GM18868 (cell line): ENCODE data around the gene MYL12B.
A peak's percentile ranks its signal among the peaks of the same experiment; 100 is the strongest.
"Not testable (repeated sequence)": the region's sequence is repeated elsewhere in the genome, so short reads cannot be mapped to it uniquely, and the experiment has no call there.

Experiments
- ATAC-seq: cut with Tn5 transposase; IDR thresholded peaks from one replicate; pipeline ENCODE4 v1.9.1; 2021; ENCODE audit warnings: mild to moderate bottlenecking, moderate library complexity; ENCODE audit not compliant: unreplicated experiment

MYL12B gene

DNA sequence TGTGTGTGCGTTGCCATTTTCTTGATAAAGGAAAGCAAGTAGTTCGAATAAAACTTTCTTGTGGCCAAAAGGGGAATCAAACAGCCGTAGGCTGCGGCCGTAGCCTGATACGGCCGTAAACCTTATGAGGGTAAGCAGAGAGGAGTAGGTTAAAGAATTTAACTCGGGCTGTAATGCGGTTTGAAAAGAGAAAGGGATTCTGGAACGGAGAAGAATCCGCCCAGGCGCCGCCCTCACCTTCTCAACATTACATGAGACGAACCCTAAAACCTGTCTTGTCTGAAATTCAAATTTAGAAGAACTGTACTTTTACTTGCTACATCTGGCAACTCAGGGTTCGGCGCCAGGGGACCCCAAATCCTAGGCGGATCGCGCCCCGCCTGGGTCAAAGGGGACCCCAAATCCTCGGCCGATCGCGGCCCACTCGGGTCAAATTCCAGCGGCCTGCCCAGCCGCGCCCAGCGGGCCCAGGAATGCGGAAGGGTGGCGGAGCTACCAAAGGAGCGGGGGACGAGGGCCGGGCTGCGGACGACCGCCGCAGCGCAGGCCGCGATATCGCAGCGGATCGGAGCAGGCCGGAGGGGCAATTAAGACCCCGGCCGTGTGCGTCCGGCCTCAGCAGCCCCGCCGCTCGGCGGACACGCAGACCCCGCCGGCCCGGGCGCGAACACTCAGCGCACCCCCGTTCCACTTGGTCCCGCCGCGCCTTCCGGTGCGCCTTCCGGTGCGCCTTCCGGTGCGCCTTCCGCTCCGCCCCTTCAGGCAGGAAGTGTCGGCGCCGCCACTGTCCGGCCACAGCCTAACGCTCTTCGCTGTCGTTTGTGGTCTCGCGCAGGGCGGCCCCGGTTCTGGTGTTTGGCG, at the start of gene MYL12B:
Gene MYL12B, plus strand, starts transcription at position 761 of the 861 bp plus-strand sequence. CDS start 10,766 bp downstream, outside the sequence.
- ATAC-seq: peak; percentile 85

DNA sequence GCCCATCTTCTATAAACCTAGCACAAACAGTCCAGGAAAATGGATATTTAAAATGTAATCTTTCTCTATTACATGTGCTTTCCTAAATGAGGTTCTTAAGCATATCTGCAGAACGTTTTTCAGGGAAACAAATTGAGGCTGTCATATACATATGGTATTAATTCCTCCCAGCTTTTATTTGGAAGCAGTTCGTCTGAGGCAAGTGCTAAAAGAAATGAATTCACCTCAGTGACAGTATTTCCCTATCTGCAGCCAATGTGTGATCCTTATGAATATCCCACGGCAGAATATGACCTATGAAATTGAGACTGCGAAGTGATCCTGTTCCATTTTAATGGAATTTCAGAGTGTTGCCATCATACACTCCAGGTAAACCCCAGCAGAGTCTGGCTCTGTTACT, 49.3 kb upstream of the MYL12B start:
- ATAC-seq: no peak

DNA sequence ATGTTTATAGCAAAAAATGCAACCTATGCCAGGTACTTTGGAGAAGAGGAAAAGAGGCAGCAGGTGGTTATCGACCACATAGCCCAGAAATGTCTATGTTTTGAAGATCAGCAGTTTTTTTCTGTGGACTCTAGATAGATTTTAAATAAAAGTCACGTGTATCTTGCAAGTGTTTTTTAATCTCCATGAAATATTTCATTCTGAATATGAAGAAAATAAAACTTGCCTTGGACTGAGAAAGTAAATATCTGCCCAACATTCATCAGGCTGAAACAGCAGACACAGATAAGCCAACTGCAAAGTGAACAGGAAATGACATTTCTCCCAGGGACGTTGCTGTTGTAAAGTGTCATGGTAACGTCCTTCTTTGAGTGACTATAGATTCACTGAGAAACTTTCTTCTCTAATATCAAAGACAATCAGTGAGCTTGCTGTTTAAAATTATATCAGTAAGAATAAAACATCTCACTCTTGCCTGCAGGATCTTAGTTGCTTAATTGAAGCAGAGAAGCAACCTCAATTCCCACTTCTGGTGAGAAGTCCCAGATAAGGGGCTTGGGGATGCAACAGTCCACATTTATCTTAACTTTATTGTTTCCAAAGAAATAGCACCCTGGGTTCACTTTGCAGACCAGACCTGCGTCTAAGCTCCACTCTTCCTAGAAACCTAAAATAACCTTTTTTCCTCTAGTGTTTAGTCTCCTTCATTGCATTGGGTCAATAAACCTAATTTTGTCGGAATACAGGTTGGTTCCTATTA, 48.5 kb upstream of the MYL12B start:
- peak; percentile 38 for ATAC-seq

GRCh38 chr18:3214855-3215637, 46.9 kb upstream of the MYL12B start:
- ATAC-seq: no peak

- no peak for ATAC-seq
Measured at GRCh38 chr18:3216987-3217386, 44.9 kb upstream of the MYL12B start.

DNA sequence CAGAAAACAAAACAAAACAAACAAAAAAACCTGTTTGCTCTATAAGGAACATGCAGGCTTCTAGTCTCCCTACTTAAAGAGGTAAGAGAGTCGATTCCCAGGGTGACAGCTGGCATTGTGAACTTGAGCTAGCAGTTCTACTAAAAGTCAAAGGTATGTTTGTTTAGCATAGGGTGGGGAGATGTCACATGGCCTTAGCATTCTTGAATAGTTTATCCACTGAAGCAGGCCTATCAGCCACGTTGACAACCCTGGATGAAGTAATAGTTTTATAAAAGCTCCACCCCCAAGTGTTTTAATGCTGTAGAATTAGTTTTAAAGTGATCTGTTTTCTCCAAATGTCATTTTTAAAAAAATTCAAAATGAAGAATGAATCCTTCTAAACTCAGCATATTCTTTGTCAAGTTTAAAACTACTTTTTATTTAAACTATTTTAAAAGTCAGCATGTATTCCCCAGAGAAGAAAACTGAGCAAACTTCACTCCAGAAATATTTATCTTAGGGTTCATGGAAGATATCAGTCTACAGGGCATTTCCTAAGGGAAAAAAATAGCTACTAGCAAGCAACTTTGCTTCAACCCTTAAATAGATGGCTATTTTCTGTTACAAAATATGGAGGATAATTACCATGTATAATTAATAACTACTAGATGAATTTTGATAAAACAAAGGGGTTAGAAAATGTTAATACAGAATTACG, 43.8 kb upstream of the MYL12B start:
- ATAC-seq: no peak

DNA sequence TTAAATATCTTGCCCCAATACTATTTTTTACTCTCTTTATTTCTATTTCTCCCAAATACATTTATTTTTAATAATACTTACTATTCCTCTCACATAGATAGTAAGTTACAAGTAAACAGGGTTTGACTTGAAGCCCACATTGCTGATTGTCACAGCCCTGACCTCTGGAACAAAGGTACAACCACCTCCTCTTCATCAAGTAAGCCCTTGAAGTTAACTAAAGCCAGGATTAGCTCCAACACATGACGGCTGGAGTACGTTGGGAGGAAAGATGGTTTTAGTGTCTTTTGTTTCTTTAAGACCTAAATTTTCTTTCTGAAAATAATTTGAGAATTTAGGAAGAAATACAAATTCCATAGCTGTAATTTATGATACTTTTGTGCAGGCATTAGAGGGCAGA, 43.1 kb upstream of the MYL12B start:
- no peak for ATAC-seq

DNA sequence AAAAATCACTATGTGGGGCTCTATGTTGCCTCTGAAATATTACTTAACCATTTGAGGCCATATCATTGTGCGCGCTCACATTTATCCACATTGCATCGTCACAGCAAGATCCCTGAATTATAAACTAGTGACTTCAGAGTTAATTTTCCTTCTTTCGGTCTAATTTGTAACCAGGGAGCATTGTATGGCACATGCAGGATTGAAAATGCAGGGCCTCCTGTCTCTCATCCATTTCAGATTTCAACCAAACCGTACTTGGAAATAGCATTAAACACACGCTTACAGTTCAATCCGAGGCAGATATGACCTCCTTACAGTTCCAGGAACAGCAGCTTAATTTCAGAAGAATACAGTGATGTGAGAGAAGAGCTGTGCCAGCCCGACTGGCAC, 42.7 kb upstream of the MYL12B start:
- ATAC-seq: no peak

DNA sequence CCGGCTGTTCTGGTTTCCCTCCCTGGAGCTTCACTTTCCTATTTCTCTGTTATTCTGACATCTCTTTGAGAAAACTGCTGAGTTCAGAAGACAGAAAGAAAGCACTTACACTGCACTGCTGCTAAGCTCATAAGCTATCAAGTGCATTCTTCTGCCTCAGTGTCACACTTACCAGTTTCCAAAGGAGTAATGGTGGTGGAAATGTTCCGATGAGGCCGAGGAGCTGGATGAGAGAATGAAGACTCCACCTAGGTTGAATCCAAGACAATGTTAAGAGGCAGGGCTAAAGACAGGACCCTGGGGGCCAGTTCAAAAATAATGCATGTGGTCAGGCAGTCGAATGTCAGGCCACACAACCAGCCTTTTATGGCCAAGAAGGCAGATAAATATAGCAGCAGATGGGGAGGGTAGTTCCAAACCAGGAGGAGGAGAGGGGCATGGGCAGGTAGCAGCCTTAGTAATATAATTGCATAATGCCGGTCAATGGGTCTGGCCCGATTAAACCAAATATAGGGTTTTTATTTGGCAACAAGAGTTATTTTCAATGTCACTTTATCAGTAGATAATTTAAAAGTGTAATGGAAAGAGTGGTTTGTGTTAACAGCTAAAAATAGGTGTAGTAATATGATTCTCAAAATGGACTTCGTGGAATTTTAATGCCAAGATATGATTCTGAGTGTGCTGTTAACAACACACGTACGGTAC, 42.1 kb upstream of the MYL12B start, which contains the start of gene MYOM1:
Gene MYOM1, minus strand, starts transcription at position 338 of the 705 bp plus-strand sequence. CDS start 4,745 bp downstream, outside the sequence.
- ATAC-seq: no peak

DNA sequence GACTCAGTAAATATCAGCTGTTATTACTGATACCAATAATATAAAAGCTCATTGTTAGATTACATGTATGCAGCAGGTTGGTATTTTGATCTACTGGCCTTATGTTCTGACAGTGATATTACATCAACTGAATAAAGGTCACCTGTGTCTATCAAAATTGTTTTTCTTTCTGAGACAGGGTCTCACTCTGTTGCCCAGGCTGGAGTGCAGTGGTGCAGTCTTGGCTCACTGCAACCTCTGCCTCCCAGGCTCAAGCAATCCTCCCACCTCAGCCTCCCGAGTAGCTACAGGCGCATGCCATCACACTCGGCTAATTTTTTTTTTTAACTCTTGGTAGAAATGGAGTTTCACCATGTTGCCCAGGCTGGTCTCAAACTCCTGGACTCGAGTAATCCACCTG, 41.1 kb upstream of the MYL12B start:
- ATAC-seq: not testable (repeated sequence)

DNA sequence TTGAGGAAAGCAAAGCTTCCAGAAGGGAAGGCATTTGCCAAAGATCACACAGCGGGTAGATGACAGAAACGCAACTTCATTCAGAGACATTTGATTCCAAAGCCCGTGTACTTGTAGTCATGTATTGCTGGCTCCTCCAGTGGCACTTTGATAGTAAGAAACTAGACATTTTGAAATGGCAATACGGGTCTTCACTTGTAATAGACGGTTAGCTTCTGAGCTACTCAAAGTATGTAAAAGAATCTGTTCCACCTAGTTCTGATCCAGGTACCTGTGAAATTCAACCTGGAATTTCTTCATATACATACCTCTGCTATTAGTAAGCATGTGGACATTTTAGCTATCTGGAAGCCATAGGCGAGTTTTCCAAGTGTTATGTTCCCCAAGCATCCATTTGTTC, 40.4 kb upstream of the MYL12B start:
- no peak for ATAC-seq

DNA sequence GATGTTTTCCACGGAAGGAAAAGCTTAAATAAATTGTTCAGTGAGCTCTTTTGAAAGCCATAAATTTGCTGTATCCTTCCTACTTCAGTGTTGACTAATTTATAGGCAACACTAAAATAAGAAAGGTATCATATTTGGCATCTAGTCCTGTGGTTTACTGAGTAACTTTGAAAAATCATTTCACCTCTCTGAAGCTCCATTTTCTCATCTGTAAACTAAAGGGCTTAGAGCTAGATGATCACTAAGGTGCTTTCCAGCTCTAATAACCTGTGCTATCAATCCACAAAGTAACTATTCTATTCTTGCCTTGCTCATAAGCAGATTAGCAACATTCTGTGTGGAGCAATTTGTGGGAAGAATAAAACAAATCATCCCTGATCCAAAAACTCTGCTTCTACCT, 38.6 kb upstream of the MYL12B start:
- peak; percentile 54 for ATAC-seq

- no peak for ATAC-seq
Measured at GRCh38 chr18:3224223-3224622, 37.7 kb upstream of the MYL12B start.

GRCh38 chr18:3225588-3225987, 36.3 kb upstream of the MYL12B start:
- no peak for ATAC-seq

GRCh38 chr18:3226048-3226447, 35.9 kb upstream of the MYL12B start:
- no peak for ATAC-seq

DNA sequence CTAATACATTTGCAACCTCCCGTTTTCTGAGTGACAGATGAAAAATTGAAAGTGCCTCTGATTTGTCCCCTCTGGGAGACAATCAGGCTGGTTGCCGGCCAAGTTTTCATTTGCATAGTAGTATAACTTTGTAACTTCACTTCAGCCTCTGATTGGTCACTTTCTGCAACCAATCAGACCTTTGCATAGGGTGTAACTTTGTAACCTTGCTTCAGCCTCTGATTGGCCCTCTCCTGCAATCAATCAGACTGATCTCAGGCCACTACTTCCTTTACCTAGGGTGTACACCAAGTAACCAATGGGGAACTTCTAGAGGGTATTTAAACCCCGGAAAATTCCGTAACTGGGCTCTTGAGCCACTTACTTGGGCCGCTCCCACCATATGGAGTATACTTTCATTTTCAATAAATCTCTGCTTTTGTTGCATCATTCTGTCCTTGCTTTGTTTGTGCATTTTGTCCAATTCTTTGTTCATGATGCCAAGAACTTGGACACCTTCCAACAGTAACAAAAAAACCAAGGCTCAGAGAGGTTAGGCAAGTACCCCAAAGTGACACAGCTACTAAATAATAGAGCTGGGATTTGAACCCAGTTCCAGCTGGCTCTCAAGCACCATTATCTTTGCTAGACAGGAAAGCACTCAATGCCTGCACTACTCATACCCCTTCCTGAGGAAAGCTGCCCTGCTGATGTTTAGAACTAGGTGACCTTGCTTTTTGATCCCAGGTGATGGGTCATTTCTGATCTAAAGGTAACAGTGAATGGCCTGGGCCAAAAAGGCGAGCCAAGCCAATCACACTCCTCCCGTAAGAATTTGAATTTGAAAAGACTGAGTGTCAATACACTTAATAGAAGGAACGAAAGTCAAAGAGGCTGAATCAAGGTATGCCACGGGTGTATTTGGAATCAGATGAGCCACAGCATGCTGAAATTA, 31.3 kb upstream of the MYL12B start:
- no peak for ATAC-seq

DNA sequence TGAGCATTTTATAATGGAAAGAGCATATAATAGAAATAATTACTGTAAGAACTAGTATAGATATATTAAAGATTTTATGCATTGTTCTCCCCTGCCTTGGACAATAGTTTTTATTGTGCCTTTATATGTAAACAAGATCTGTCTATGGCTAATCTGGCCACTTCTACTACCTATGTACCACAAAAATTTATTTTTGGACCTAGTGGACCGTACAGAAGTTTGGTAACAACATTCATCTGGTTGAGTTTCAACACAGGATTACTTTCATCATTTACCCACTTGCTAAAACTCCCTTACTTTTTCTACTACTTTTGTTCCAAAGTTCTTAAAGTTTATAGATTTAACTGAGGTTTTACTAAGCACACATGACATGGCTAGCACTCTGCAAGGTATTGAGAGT, 28.9 kb upstream of the MYL12B start:
- no peak for ATAC-seq

GRCh38 chr18:3233433-3234168, 28.3 kb upstream of the MYL12B start:
- ATAC-seq: no peak
